Measurements from ENCODE around the gene SMCO2.

DNA sequence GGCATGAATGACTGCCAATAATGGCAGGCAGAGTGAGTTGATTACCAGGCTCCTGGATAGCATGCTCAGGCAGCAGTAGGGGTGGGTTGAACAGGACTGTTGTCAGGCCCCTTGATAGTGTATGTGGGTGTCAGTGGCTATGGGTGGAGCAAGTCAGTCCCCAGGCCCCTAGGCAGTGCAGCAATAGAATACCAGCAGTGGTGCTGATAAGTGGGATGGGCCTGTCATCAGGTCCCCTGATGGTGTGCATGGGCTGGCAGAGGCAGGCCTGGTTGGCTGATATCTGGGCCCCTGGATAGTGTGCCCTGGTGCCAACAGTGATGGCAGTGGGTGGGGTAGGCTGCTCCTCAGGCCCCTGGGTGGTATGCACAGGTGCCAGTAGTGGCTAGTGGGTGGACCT, 32.4 kb downstream of the SMCO2 start:
- TF ChIP-seq, protein P1, sequence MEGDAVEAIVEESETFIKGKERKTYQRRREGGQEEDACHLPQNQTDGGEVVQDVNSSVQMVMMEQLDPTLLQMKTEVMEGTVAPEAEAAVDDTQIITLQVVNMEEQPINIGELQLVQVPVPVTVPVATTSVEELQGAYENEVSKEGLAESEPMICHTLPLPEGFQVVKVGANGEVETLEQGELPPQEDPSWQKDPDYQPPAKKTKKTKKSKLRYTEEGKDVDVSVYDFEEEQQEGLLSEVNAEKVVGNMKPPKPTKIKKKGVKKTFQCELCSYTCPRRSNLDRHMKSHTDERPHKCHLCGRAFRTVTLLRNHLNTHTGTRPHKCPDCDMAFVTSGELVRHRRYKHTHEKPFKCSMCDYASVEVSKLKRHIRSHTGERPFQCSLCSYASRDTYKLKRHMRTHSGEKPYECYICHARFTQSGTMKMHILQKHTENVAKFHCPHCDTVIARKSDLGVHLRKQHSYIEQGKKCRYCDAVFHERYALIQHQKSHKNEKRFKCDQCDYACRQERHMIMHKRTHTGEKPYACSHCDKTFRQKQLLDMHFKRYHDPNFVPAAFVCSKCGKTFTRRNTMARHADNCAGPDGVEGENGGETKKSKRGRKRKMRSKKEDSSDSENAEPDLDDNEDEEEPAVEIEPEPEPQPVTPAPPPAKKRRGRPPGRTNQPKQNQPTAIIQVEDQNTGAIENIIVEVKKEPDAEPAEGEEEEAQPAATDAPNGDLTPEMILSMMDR (IDR thresholded peaks at IDR 0.05) = no peak
- TF ChIP-seq EP300 (IDR thresholded peaks at IDR 0.05) = no peak
